ENCODE measurements around the gene GPR34.
A peak's percentile ranks its signal among the peaks of the same experiment; 100 is the strongest.

The GPR34 gene

GRCh38 chrX:41695426-41695825 is 6.7 kb downstream of the GPR34 start:
- no peak for DNase-seq

- DNase-seq = no peak
These were observed 14.8 kb downstream of the GPR34 start for GRCh38 chrX:41703574-41704029.

- no peak for DNase-seq
These were observed 16.3 kb downstream of the GPR34 start for GRCh38 chrX:41705042-41705441.

DNA sequence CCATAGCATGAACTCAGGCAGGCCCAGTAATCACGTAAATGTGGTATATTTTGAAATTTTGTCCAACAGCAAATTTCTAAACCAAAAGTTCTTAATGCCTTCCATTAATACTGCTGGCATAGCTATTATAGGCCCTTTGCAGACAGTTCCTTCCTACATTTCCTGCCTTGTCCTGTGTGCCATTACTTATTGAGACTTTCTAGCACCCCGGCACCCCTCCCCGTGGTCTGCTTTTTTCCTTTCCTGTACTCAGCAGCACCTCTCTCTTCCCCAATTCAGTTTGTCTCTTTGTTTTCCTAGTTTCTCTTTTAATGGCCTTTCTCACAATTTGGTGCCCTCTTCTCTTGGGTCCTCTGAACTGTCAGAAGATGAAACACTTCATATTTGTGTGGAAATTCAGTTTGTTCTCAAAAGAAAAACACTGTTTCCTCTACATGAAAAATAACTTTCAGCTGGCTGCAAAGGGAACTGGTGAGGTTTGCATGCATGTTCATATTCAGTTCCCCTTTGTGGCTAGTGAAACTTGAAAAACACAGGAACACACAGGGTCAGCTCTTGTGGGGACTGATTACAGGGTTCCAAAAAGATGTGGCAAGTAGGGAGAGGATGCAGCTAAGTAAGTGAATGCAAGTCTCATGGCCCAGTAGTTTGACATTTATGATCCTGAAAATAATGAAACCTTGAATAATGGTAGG is 17.1 kb downstream of the GPR34 start:
- peak; percentile 42 for DNase-seq

GRCh38 chrX:41707218-41707617 is 18.4 kb downstream of the GPR34 start:
- DNase-seq = no peak

- no peak for DNase-seq
These were observed 19.7 kb downstream of the GPR34 start for GRCh38 chrX:41708486-41708885.

- no peak for DNase-seq
These were observed 22.4 kb downstream of the GPR34 start for GRCh38 chrX:41711021-41711667.

GRCh38 chrX:41716222-41716621 is 27.4 kb downstream of the GPR34 start:
- DNase-seq = no peak

- no peak for DNase-seq
These were observed 28.1 kb downstream of the GPR34 start for GRCh38 chrX:41716767-41717473.

DNA sequence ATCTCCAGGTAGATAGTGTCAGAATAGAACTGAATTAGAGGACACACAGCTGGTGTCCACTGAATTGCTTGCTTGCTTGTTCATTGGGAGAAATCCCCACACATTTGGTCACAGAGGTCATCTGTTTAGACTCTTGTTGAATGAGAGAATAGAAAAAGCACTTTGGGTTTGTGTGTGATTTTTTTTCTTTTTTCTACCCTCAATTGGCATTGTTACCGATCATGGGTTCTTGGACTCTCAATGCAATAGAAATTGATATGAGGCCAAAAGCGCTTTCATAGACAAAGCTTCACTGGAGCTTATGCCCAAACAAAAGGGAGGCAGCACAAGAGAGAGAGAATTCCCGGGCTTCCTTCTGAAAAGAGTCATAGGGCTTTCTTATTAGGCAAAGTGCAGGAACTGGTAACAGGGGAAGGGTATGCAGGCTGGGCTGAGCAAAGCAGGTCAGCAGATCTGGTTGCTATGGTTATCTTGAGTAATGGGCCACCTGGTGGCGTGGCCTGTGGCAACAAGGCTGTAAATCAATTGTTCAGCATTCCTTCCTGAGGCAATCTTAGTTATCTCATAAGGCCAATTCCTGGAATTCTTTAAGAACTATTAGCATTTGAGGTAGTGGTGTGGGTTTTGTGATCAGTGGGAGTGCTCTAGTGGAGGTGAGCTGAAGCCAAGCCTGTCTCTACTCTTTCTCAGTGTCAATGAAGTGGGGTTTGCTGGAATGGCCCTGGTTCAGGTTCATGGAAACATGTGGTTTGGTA is 29.9 kb downstream of the GPR34 start:
- no peak for DNase-seq

- peak; percentile 0 for DNase-seq
These were observed 30.8 kb downstream of the GPR34 start for GRCh38 chrX:41719610-41720009.

GRCh38 chrX:41720125-41720779 is 31.5 kb downstream of the GPR34 start:
- DNase-seq = no peak

DNA sequence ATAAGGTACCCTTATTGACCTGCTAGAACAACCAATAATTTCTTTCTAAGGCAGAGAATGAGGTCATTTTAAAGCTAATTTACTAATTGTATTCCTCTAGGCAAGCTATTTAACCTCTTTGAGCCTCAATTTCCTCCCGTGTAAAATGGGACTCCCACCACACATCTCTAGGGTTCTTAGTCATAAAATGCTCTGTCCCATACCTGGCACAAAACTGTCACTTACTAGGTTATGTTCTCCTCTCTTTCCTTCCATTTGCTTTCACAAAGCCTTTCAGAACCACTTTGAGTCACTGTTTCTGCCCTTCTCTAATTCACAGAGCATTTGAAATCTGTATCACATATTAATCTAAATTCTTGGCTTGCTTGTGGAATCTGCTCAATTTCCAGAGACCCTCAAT is 32.8 kb downstream of the GPR34 start:
- no peak for DNase-seq

GRCh38 chrX:41722214-41722613 is 33.4 kb downstream of the GPR34 start:
- DNase-seq = no peak

DNA sequence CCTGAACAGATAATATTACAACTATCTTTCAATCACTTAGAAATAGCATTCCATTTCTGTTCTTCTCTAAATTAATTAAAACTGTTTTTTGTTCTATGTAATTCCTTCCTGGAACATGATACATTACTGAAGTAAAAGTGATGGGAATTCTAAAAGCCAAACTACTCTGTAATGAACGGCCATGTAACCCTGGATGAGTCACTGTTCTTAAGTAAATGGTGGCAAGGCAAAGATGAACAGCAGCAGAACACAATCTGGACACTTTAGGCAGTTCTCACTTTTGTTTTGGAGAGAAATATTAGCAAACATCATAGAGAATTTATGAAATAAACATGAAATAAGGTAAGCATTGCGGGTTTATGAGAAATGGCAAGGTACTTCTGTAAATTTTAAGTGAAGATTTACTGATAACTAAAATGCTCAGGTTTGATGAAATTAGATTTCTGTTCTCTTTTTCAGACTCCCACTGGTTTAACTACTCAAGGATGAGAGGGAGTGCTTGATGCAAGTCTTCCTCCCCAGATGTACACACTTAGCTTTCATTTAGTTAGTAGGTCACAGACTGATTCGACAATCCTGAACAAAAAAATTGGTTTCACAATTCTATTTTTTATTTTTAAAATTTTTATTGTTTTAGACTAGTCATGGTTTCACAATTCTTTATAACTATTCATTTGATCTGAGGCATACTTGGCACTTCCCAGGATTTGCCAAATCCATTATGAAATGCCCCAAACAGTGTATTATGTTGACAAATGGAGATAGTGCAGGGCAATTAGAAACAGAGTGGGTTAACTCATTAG is 34.2 kb downstream of the GPR34 start:
- DNase-seq = no peak

- DNase-seq = peak; percentile 43
These were observed 35.1 kb downstream of the GPR34 start, which contains the start of gene GPR82 for GRCh38 chrX:41723826-41724225. GPR82 (plus strand) TSS chrX:41724181; CDS start chrX:41727027, 2,846 bp downstream.

GRCh38 chrX:41728125-41728524 is 39.4 kb downstream of the GPR34 start:
- DNase-seq = no peak

GRCh38 chrX:41730081-41730480 is 41.3 kb downstream of the GPR34 start:
- DNase-seq = no peak

DNA sequence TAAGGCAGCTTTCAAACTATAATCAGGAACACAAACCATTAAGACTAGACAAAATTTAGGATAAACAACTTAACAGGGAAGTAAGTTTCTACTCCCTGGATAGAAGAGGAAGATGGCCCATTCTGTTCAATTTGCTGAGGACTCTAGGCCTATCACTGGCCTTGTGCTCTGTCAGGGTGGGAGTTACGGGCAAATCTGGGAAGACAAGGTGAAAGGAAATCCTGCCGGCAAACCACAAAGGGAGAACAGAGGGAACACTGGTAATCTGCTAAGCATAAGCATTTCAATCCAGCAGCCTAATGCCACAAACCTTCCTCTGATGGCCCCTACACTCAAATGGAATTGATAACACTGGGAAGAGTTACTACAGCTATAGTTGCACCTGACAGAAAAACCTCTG is 43.5 kb downstream of the GPR34 start:
- DNase-seq = no peak

DNA sequence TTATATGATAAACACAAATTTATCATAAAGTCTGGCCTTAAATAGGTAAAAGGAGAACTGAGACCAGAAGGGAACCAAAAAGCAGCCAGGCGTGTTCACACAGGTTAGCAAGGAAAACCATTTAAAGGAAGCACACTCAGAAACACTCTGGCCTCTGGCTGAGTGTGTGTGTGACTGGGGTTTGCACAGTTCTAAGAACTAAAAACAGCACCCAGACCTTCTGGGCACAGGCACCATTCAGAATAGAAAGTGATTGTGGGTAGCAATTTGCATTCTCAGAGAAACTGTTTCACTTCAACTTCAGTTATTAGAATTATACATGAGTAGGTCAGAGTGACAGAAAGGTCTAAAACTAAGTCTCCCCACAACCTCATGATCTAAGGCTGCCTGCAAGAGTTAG is 45.2 kb downstream of the GPR34 start:
- DNase-seq = no peak

GRCh38 chrX:41734530-41734929 is 45.8 kb downstream of the GPR34 start:
- no peak for DNase-seq

DNA sequence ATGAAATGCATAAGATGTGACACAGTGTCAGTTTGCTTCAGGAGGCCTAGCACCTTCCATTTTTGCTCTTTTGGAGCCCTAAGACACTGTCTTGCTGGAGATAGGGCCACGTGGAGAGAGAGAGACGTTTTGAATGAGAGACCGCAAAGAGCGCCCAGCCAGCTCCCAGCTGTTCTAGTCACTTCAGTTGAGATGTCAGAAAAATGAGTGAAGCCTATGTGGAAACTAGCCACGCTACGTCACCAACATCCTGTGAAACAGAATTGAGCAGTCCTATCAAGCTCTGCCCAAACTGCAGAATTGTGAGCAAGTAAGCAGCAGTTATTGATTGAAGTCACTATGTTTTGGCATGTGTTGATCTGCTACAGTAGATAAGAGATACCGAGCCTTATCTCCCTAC is 48.3 kb downstream of the GPR34 start:
- no peak for DNase-seq
